Measurements from ENCODE around the gene TBC1D22A. TPM values are rescaled to one million over a fixed set of nuclear protein-coding genes. Genes with fewer than 3 reads are reported as not detected.

TBC1D22A gene
- total and polyA plus RNA-seq, 8 donors: 12.0 to 17.6 (median 15.3) TPM

DNA sequence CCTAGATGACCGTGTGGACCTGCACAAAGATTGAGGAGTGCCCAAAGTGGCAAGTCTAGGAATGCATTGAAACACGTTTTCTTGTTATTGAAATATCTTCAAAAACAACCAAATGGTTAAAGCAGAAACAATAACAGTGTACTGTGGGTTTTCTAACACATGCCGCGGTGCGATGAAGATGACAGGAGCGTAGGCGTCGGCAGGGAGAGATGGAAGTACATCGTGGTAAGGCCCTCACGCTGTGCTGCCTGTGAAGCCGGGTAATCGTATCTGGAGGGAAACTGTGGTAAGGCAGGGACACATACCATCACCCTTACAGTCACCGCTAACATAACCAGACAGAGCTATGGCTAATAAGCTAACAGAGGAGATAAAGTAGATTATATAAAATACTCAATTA, 261.4 kb downstream of the TBC1D22A start:
- Histone ChIP-seq H3K27me3 (no peaks in the 10 kb centered on the region), H3K27ac (no peak overlapping the region), H3K9me3 (no peaks in the 10 kb centered on the region), H3K4me3 (no peak overlapping the region), H3K36me3 (no peaks in the 10 kb centered on the region), H3K4me1 (no peaks in the 10 kb centered on the region)
- WGBS, 2 donors: 97 to 98% methylated on average over 13 of the region's 13 CpGs
- TF ChIP-seq, protein P1, sequence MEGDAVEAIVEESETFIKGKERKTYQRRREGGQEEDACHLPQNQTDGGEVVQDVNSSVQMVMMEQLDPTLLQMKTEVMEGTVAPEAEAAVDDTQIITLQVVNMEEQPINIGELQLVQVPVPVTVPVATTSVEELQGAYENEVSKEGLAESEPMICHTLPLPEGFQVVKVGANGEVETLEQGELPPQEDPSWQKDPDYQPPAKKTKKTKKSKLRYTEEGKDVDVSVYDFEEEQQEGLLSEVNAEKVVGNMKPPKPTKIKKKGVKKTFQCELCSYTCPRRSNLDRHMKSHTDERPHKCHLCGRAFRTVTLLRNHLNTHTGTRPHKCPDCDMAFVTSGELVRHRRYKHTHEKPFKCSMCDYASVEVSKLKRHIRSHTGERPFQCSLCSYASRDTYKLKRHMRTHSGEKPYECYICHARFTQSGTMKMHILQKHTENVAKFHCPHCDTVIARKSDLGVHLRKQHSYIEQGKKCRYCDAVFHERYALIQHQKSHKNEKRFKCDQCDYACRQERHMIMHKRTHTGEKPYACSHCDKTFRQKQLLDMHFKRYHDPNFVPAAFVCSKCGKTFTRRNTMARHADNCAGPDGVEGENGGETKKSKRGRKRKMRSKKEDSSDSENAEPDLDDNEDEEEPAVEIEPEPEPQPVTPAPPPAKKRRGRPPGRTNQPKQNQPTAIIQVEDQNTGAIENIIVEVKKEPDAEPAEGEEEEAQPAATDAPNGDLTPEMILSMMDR (IDR thresholded peaks at IDR 0.05): no peak
- ATAC-seq (no peak), DNase-seq (no peak), FAIRE-seq (no peak)
- intact Hi-C loops (cut with DNase I): no loop called here

GRCh38 chr22:47027766-47028165, 265.3 kb downstream of the TBC1D22A start:
- ATAC-seq: no peak
- no peak for FAIRE-seq
- TF ChIP-seq, protein P1 (IDR thresholded peaks at IDR 0.05): no peak
- intact Hi-C loops (cut with DNase I): no loop called here
- Histone ChIP-seq H3K4me3 (no peak overlapping the region), H3K27me3 (no peaks in the 10 kb centered on the region), H3K4me1 (peaks cover 0 to 12% (median 8%) of the 10 kb centered on the region in 3 donors), H3K36me3 (no peaks in the 10 kb centered on the region), H3K9me3 (no peaks in the 10 kb centered on the region), H3K27ac (no peak overlapping the region)
- WGBS, 2 donors: 80 to 85% methylated on average over 9 of the region's 9 CpGs
- DNase-seq: no peak

- H3K9me3 ChIP-seq: no peaks in the 10 kb centered on the region
- intact Hi-C loops (cut with DNase I): no loop called here
- H3K4me1 ChIP-seq: peaks cover 8 to 17% (median 13%) of the 10 kb centered on the region in 3 donors
- H3K4me3 ChIP-seq: no peak overlapping the region
- ATAC-seq (no peak), FAIRE-seq (no peak), DNase-seq (peak in 2 of 6 donors; percentile 40 to 53)
- H3K36me3 ChIP-seq: no peaks in the 10 kb centered on the region
- peak overlapping the region in 1 of 4 donors; percentile 33 for H3K27ac ChIP-seq
- 89 to 93% methylated on average over 26 of the region's 26 CpGs for WGBS, 2 donors
- TF ChIP-seq, protein P1 (IDR thresholded peaks at IDR 0.05): no peak
- H3K27me3 ChIP-seq: no peaks in the 10 kb centered on the region
Observed at GRCh38 chr22:47029244-47030074, 267.0 kb downstream of the TBC1D22A start.

GRCh38 chr22:47030143-47030661, 267.8 kb downstream of the TBC1D22A start:
- DNase-seq: no peak
- Histone ChIP-seq H3K4me3 (no peak overlapping the region), H3K36me3 (no peaks in the 10 kb centered on the region), H3K27me3 (no peaks in the 10 kb centered on the region), H3K9me3 (no peaks in the 10 kb centered on the region), H3K4me1 (peaks cover 8 to 17% (median 13%) of the 10 kb centered on the region in 3 donors), H3K27ac (peak overlapping the region in 1 of 4 donors; percentile 33)
- FAIRE-seq: no peak
- TF ChIP-seq, protein P1 (IDR thresholded peaks at IDR 0.05): no peak
- intact Hi-C loops (cut with DNase I): no loop called here
- peak in 2 of 4 donors; percentile 24 to 29 for ATAC-seq
- WGBS, 2 donors: 79 to 80% methylated on average over 7 of the region's 7 CpGs
